ENCODE data around the gene SNAI3.

DNA sequence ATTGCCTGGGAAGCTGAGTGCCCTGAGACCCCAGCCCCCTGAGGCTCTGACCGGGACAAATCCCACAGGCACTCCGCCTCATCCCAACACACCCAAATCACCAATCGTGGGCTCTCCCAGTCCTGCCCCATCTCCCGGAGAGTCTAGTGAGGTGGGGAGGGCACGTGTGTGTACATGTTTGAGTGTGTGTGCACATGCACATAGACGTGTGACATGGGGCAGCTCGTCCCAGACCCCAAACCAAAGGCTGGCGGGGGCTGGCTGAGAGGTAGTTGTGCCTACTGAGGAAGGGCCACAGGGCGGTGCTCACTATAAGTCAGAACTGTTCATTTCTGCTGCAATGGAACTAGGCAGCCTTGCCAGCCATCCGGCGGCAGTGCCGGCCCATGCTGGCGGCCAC lies 8.6 kb downstream of the SNAI3 start:
- TF ChIP-seq, protein P1, sequence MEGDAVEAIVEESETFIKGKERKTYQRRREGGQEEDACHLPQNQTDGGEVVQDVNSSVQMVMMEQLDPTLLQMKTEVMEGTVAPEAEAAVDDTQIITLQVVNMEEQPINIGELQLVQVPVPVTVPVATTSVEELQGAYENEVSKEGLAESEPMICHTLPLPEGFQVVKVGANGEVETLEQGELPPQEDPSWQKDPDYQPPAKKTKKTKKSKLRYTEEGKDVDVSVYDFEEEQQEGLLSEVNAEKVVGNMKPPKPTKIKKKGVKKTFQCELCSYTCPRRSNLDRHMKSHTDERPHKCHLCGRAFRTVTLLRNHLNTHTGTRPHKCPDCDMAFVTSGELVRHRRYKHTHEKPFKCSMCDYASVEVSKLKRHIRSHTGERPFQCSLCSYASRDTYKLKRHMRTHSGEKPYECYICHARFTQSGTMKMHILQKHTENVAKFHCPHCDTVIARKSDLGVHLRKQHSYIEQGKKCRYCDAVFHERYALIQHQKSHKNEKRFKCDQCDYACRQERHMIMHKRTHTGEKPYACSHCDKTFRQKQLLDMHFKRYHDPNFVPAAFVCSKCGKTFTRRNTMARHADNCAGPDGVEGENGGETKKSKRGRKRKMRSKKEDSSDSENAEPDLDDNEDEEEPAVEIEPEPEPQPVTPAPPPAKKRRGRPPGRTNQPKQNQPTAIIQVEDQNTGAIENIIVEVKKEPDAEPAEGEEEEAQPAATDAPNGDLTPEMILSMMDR (conservative IDR thresholded peaks at IDR 0.05; ENCODE audit: low read length), result no peak
- no peak for TF ChIP-seq EZH2phosphoT487 (IDR thresholded peaks at IDR 0.05; ENCODE audit: borderline replicate concordance)
